ENCODE data around the gene LSM7.
"Not testable (repeated sequence)": the region's sequence is repeated elsewhere in the genome, so short reads cannot be mapped to it uniquely, and the experiment has no call there.

LSM7 gene

GRCh38 chr19:2355168-2356035 lies 27.0 kb upstream of the LSM7 start:
- no peak for DNase-seq (ENCODE audit: low read depth in 1 of 2, low spot score in 1 of 2)

- DNase-seq (ENCODE audit: low read depth in 1 of 2, low spot score in 1 of 2), result no peak
Measured at GRCh38 chr19:2354670-2355069, 26.3 kb upstream of the LSM7 start.

- no peak for DNase-seq (ENCODE audit: low read depth in 1 of 2, low spot score in 1 of 2)
Measured at GRCh38 chr19:2353887-2354592, 25.7 kb upstream of the LSM7 start.

- no peak for DNase-seq (ENCODE audit: low read depth in 1 of 2, low spot score in 1 of 2)
Measured at GRCh38 chr19:2353159-2353886, 24.9 kb upstream of the LSM7 start.

- DNase-seq (ENCODE audit: low read depth in 1 of 2, low spot score in 1 of 2), result no peak
Measured at GRCh38 chr19:2352121-2352520, 23.7 kb upstream of the LSM7 start.

- DNase-seq (ENCODE audit: low read depth in 1 of 2, low spot score in 1 of 2), result no peak
Measured at GRCh38 chr19:2351591-2351990, 23.2 kb upstream of the LSM7 start.

- DNase-seq (ENCODE audit: low read depth in 1 of 2, low spot score in 1 of 2), result no peak
Measured at GRCh38 chr19:2350656-2351055, 22.3 kb upstream of the LSM7 start.

GRCh38 chr19:2349818-2350217 lies 21.4 kb upstream of the LSM7 start:
- DNase-seq (ENCODE audit: low read depth in 1 of 2, low spot score in 1 of 2), result not testable (repeated sequence)

GRCh38 chr19:2345794-2346663 lies 17.6 kb upstream of the LSM7 start:
- DNase-seq (ENCODE audit: low read depth in 1 of 2, low spot score in 1 of 2), result no peak

GRCh38 chr19:2345076-2345475 lies 16.7 kb upstream of the LSM7 start:
- no peak for DNase-seq (ENCODE audit: low read depth in 1 of 2, low spot score in 1 of 2)

- no peak for DNase-seq (ENCODE audit: low read depth in 1 of 2, low spot score in 1 of 2)
Measured at GRCh38 chr19:2344381-2344870, 16.0 kb upstream of the LSM7 start.

- no peak for DNase-seq (ENCODE audit: low read depth in 1 of 2, low spot score in 1 of 2)
Measured at GRCh38 chr19:2343289-2343982, 15.1 kb upstream of the LSM7 start.

- DNase-seq (ENCODE audit: low read depth in 1 of 2, low spot score in 1 of 2), result no peak
Measured at GRCh38 chr19:2342656-2343288, 14.4 kb upstream of the LSM7 start.

- no peak for DNase-seq (ENCODE audit: low read depth in 1 of 2, low spot score in 1 of 2)
Measured at GRCh38 chr19:2341982-2342381, 13.6 kb upstream of the LSM7 start.

- no peak for DNase-seq (ENCODE audit: low read depth in 1 of 2, low spot score in 1 of 2)
Measured at GRCh38 chr19:2341244-2341751, 12.9 kb upstream of the LSM7 start.

- DNase-seq (ENCODE audit: low read depth in 1 of 2, low spot score in 1 of 2), result no peak
Measured at GRCh38 chr19:2340496-2341243, 12.3 kb upstream of the LSM7 start.

- DNase-seq (ENCODE audit: low read depth in 1 of 2, low spot score in 1 of 2), result no peak
Measured at GRCh38 chr19:2339644-2340310, 11.4 kb upstream of the LSM7 start.
